GM18502 (cell line): Measurements from ENCODE around the gene FBXO15.

Experiments
- ATAC-seq: cut with Tn5 transposase; IDR thresholded peaks from one replicate; pipeline ENCODE4 v1.9.1; 2021; ENCODE audit warnings: mild to moderate bottlenecking; ENCODE audit not compliant: unreplicated experiment, poor library complexity

The FBXO15 gene

GRCh38 chr18:74116633-74117554 lies 30.7 kb downstream of the FBXO15 start:
- peak; percentile 54 for ATAC-seq

GRCh38 chr18:74115046-74115445 lies 32.6 kb downstream of the FBXO15 start:
- no peak for ATAC-seq

GRCh38 chr18:74114116-74114515 lies 33.5 kb downstream of the FBXO15 start:
- no peak for ATAC-seq

GRCh38 chr18:74113711-74114110 lies 33.9 kb downstream of the FBXO15 start:
- no peak for ATAC-seq

- ATAC-seq, result no peak
Measured at GRCh38 chr18:74110976-74111375, 36.7 kb downstream of the FBXO15 start.

GRCh38 chr18:74110149-74110548 lies 37.5 kb downstream of the FBXO15 start:
- peak; percentile 62 for ATAC-seq

- ATAC-seq, result no peak
Measured at GRCh38 chr18:74108460-74108859, 39.2 kb downstream of the FBXO15 start.

- no peak for ATAC-seq
Measured at GRCh38 chr18:74097803-74098202, 49.8 kb downstream of the FBXO15 start.

- no peak for ATAC-seq
Measured at GRCh38 chr18:74092922-74093321, 54.7 kb downstream of the FBXO15 start.

- ATAC-seq, result no peak
Measured at GRCh38 chr18:74084184-74084855, 63.3 kb downstream of the FBXO15 start.

- no peak for ATAC-seq
Measured at GRCh38 chr18:74083557-74083952, 64.1 kb downstream of the FBXO15 start.

- no peak for ATAC-seq
Measured at GRCh38 chr18:74082742-74083556, 64.7 kb downstream of the FBXO15 start.

GRCh38 chr18:74081966-74082741 lies 65.5 kb downstream of the FBXO15 start:
- ATAC-seq, result peak; percentile 82

GRCh38 chr18:74078257-74078656 lies 69.4 kb downstream of the FBXO15 start:
- ATAC-seq, result no peak

GRCh38 chr18:74074668-74075564 lies 72.7 kb downstream of the FBXO15 start:
- ATAC-seq, result no peak

- no peak for ATAC-seq
Measured at GRCh38 chr18:74073957-74074667, 73.5 kb downstream of the FBXO15 start.

GRCh38 chr18:74069178-74070050 lies 78.2 kb downstream of the FBXO15 start:
- ATAC-seq, result no peak
